ENCODE data around the gene METTL4.

METTL4 gene

GRCh38 chr18:2534906-2535305 lies 36.4 kb downstream of the METTL4 start:
- TF ChIP-seq, protein P1, sequence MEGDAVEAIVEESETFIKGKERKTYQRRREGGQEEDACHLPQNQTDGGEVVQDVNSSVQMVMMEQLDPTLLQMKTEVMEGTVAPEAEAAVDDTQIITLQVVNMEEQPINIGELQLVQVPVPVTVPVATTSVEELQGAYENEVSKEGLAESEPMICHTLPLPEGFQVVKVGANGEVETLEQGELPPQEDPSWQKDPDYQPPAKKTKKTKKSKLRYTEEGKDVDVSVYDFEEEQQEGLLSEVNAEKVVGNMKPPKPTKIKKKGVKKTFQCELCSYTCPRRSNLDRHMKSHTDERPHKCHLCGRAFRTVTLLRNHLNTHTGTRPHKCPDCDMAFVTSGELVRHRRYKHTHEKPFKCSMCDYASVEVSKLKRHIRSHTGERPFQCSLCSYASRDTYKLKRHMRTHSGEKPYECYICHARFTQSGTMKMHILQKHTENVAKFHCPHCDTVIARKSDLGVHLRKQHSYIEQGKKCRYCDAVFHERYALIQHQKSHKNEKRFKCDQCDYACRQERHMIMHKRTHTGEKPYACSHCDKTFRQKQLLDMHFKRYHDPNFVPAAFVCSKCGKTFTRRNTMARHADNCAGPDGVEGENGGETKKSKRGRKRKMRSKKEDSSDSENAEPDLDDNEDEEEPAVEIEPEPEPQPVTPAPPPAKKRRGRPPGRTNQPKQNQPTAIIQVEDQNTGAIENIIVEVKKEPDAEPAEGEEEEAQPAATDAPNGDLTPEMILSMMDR (IDR thresholded peaks at IDR 0.05), result no peak

- TF ChIP-seq, protein P1 (IDR thresholded peaks at IDR 0.05), result no peak
These were observed 38.5 kb downstream of the METTL4 start for GRCh38 chr18:2532797-2533196.

- TF ChIP-seq, protein P1 (IDR thresholded peaks at IDR 0.05), result no peak
These were observed 39.6 kb downstream of the METTL4 start for GRCh38 chr18:2531751-2532150.

DNA sequence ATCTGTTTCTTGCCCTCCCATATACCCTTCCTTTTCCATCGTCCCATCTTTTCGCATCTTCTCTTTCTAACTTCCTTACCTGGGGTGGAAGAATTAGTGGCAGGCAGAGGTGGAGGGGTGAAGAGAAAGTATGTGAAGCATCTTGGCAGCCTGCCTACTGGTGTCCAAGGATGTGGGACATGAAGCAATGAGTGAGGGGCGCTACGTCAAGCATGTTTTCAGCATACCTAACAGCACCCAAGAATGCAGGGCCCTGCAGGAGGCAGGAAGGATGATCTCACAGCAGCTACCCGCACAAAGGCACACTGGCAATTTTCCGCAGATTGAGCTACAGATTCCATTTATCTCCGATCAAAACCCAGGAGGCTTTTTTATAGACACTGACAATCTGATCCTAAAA lies 42.2 kb downstream of the METTL4 start:
- TF ChIP-seq, protein P1 (IDR thresholded peaks at IDR 0.05), result no peak

GRCh38 chr18:2526329-2526728 lies 45.0 kb downstream of the METTL4 start:
- TF ChIP-seq, protein P1 (IDR thresholded peaks at IDR 0.05), result no peak

DNA sequence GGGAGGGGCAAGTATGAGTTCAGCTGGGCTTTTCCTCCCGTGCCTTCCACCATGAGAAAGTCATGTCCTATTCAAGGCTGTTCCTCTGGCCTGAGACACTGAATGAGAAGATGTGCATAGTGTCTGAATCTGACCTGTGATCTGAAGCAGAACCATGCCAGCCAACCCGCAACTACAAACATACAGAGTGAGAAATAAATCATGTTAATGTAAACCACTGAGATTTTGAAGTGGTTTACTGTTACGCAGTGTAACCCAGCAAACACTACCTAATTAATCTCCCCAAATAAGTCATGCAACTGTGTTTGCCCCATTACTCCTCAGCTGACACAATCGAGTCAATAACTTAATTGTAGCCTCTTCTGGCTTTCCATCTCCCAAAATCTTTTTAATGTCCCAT lies 49.2 kb downstream of the METTL4 start:
- TF ChIP-seq, protein P1 (IDR thresholded peaks at IDR 0.05), result no peak

GRCh38 chr18:2518473-2518872 lies 52.8 kb downstream of the METTL4 start:
- TF ChIP-seq, protein P1 (IDR thresholded peaks at IDR 0.05), result no peak

- TF ChIP-seq, protein P1 (IDR thresholded peaks at IDR 0.05), result no peak
These were observed 55.2 kb downstream of the METTL4 start for GRCh38 chr18:2515908-2516625.

Measured in LNCAP (cell line).